HL-60 (cell line): ENCODE measurements around the gene CACNA1C.

Source experiments
- CTCF ChIP-seq: IDR thresholded peaks from one replicate; pipeline ENCODE4 v1.5.1; 2011; ENCODE audit warnings: low read length, control low read depth, inconsistent platforms; ENCODE audit not compliant: insufficient read depth
- POLR2AphosphoS5 ChIP-seq: IDR thresholded peaks from 2 replicates; pipeline ENCODE4 v1.6.1; 2012; ENCODE audit warnings: low read depth
- REST ChIP-seq: IDR thresholded peaks from 2 replicates; pipeline ENCODE4 v1.6.1; 2012; ENCODE audit warnings: low read depth; ENCODE audit not compliant: insufficient replicate concordance

- TF ChIP-seq CTCF (no peak), REST (no peak), POLR2AphosphoS5 (no peak)
Observed at GRCh38 chr12:2101771-2102170, 49.0 kb downstream of the CACNA1C start.
